ENCODE results near the gene TMEM161A. TPM values are rescaled to one million over a fixed set of nuclear protein-coding genes. Genes with fewer than 3 reads are reported as not detected.
"Not testable (repeated sequence)": the region's sequence is repeated elsewhere in the genome, so short reads cannot be mapped to it uniquely, and the experiment has no call there.

TMEM161A gene
- total RNA-seq, 2 donors from 2014 or later = 56.1 to 66.6 TPM

DNA sequence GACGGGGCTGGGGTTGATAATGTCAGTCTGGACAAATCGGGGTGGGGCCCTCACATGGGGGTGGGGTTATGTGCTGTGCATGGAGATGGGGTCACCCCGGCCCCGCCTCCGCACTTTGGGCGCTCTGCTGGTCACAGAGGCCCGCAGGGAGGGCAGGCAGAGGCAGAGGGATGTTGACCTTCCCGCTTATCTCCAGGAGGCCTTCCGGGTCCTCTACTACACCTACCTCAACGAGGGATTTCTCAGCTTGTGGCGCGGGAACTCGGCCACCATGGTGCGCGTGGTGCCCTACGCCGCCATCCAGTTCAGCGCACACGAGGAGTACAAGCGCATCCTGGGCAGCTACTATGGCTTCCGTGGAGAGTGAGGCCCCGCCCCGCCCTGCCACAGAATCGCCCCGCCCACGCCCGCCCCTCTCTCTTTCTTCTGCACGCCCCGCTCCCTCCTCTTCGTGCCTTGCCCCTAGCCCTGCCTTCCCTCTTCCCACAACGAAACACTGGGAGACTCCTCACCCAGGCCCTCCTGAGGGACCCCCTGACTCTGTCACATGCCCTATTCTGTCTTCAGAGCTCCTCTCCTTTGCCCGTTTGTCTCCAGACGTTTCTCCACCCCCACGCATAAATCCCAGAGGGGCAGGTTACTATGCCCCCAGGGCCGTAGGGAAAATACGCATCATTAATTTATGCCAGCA, 32.8 kb downstream of the TMEM161A start:
- WGBS, 2 experiments (ENCODE audit: insufficient coverage in 1 of 2, insufficient read length in 1 of 2) = 11 to 12% methylated on average over 16 to 36 of the region's 36 CpGs
- Histone ChIP-seq H3K4me1 (ENCODE audit: control insufficient read depth, insufficient read depth, low read length) (no peaks in the 10 kb centered on the region), H3K36me3 (ENCODE audit: control insufficient read depth, insufficient read depth, low read length) (no peaks in the 10 kb centered on the region), H3K4me3 (ENCODE audit: low read length) (peak overlapping the region; percentile 66), H3K9me3 (ENCODE audit: control insufficient read depth, low read length) (no peaks in the 10 kb centered on the region), H3K9ac (ENCODE audit: extremely low read depth, low read length, poor library complexity, severe bottlenecking) (no peak overlapping the region), H3K27me3 (ENCODE audit: control insufficient read depth, insufficient read depth, low read length, poor library complexity, severe bottlenecking) (no peaks in the 10 kb centered on the region), H3K27ac (ENCODE audit: low read depth, low read length) (peak overlapping the region; percentile 77)
- H3K27ac Mint-ChIP-seq = peak overlapping the region; percentile 91
- peaks cover 14% of the 10 kb centered on the region for H3K4me1 Mint-ChIP-seq
- DNase-seq = peak; percentile 95
- peak overlapping the region; percentile 69 for H3K4me3 Mint-ChIP-seq
- H3K27me3 Mint-ChIP-seq (ENCODE audit: insufficient read depth) = peaks cover 11% of the 10 kb centered on the region
- peaks cover 3% of the 10 kb centered on the region for H3K36me3 Mint-ChIP-seq (ENCODE audit: low read depth)
- no peak for TF ChIP-seq CTCF (conservative IDR thresholded peaks at IDR 0.05)
- H3K9me3 Mint-ChIP-seq = no peaks in the 10 kb centered on the region

- no peak overlapping the region for H3K4me3 ChIP-seq (ENCODE audit: low read length)
- no peak overlapping the region for H3K4me3 Mint-ChIP-seq
- H3K27me3 ChIP-seq (ENCODE audit: control insufficient read depth, insufficient read depth, low read length, poor library complexity, severe bottlenecking) = no peaks in the 10 kb centered on the region
- H3K4me1 ChIP-seq (ENCODE audit: control insufficient read depth, insufficient read depth, low read length) = no peaks in the 10 kb centered on the region
- H3K9me3 Mint-ChIP-seq = no peaks in the 10 kb centered on the region
- H3K4me1 Mint-ChIP-seq = peaks cover 14% of the 10 kb centered on the region
- H3K36me3 Mint-ChIP-seq (ENCODE audit: low read depth) = peaks cover 3% of the 10 kb centered on the region
- H3K27ac ChIP-seq (ENCODE audit: low read depth, low read length) = no peak overlapping the region
- DNase-seq = no peak
- H3K27ac Mint-ChIP-seq = no peak overlapping the region
- H3K9me3 ChIP-seq (ENCODE audit: control insufficient read depth, low read length) = no peaks in the 10 kb centered on the region
- peaks cover 3% of the 10 kb centered on the region for H3K27me3 Mint-ChIP-seq (ENCODE audit: insufficient read depth)
- H3K9ac ChIP-seq (ENCODE audit: extremely low read depth, low read length, poor library complexity, severe bottlenecking) = no peak overlapping the region
- no peaks in the 10 kb centered on the region for H3K36me3 ChIP-seq (ENCODE audit: control insufficient read depth, insufficient read depth, low read length)
- WGBS, 2 experiments (ENCODE audit: insufficient coverage in 1 of 2, insufficient read length in 1 of 2) = 96% methylated on average over 11 of the region's 11 CpGs
- TF ChIP-seq CTCF (conservative IDR thresholded peaks at IDR 0.05) = no peak
These were observed 35.1 kb downstream of the TMEM161A start for GRCh38 chr19:19103167-19103566.

DNA sequence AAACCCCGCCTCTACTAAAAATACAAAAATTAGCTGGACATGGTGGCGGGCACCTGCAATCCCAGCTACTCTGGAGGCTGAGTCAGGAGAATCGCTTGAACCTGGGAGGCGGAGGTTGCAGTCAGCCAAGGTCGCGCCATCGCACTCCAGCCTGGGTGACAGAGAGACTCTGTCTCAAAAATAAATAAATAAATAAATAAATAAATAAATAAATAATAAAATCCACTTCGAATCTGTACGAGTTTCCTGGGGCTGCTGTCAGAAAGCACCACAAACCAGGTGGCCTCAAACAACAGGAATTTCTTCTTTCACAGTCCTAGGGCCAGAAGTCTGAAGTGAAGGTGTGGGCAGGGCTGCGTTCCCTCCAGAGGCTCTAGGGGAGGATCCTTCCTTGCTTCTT, 35.7 kb downstream of the TMEM161A start:
- H3K27ac ChIP-seq (ENCODE audit: low read depth, low read length); H3K9ac ChIP-seq (ENCODE audit: extremely low read depth, low read length, poor library complexity, severe bottlenecking); DNase-seq; H3K27ac Mint-ChIP-seq; H3K27me3 Mint-ChIP-seq (ENCODE audit: insufficient read depth); H3K27me3 ChIP-seq (ENCODE audit: control insufficient read depth, insufficient read depth, low read length, poor library complexity, severe bottlenecking); H3K36me3 ChIP-seq (ENCODE audit: control insufficient read depth, insufficient read depth, low read length); H3K36me3 Mint-ChIP-seq (ENCODE audit: low read depth); H3K9me3 ChIP-seq (ENCODE audit: control insufficient read depth, low read length); H3K9me3 Mint-ChIP-seq; H3K4me3 Mint-ChIP-seq; H3K4me3 ChIP-seq (ENCODE audit: low read length); H3K4me1 ChIP-seq (ENCODE audit: control insufficient read depth, insufficient read depth, low read length): not testable (repeated sequence)
- 95 to 100% methylated on average over 4 to 9 of the region's 10 CpGs for WGBS, 2 experiments (ENCODE audit: insufficient coverage in 1 of 2, insufficient read length in 1 of 2)
- peaks cover 12% of the 10 kb centered on the region for H3K4me1 Mint-ChIP-seq

DNA sequence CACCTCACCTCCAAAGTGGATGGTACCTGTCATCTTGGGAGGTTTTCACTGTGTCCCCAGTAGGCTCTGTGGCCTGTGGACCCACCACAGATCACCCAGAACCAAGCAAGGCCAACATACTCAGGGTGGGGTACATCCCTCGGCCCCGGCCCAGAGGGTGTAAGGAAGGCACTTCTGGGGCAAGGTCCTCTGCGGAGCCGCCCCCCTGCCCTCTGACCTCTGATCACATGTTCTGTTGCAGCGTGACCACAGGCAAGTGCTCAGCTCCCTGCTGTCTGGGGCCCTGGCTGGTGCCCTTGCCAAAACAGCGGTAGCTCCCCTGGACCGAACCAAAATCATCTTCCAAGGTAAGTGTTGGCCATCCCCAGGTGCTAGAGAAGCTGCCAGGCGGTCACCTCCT, 36.7 kb downstream of the TMEM161A start:
- Histone ChIP-seq H3K27me3 (ENCODE audit: control insufficient read depth, insufficient read depth, low read length, poor library complexity, severe bottlenecking) (no peaks in the 10 kb centered on the region), H3K9ac (ENCODE audit: extremely low read depth, low read length, poor library complexity, severe bottlenecking) (no peak overlapping the region), H3K4me3 (ENCODE audit: low read length) (no peak overlapping the region), H3K9me3 (ENCODE audit: control insufficient read depth, low read length) (no peaks in the 10 kb centered on the region), H3K27ac (ENCODE audit: low read depth, low read length) (no peak overlapping the region), H3K36me3 (ENCODE audit: control insufficient read depth, insufficient read depth, low read length) (no peaks in the 10 kb centered on the region), H3K4me1 (ENCODE audit: control insufficient read depth, insufficient read depth, low read length) (no peaks in the 10 kb centered on the region)
- Mint-ChIP-seq H3K4me3 (no peak overlapping the region), H3K9me3 (no peaks in the 10 kb centered on the region), H3K36me3 (ENCODE audit: low read depth) (peaks cover 8% of the 10 kb centered on the region), H3K27me3 (ENCODE audit: insufficient read depth) (peaks cover 3% of the 10 kb centered on the region), H3K4me1 (peaks cover 12% of the 10 kb centered on the region), H3K27ac (no peak overlapping the region)
- no peak for TF ChIP-seq CTCF (conservative IDR thresholded peaks at IDR 0.05)
- 90 to 94% methylated on average over 8 of the region's 8 CpGs for WGBS, 2 experiments (ENCODE audit: insufficient coverage in 1 of 2, insufficient read length in 1 of 2)
- no peak for DNase-seq
